SKM-1 treated with dmso at 0.1 percent for 144 hours (cell line): ENCODE measurements around the gene CNTN4.

ENCODE experiments used
- DNase-seq: peaks from one replicate; lab custom pipeline; 2025; ENCODE audit not compliant: unreplicated experiment; lab: John Stamatoyannopoulos, UW

The CNTN4 gene

GRCh38 chr3:2849092-2849491, 750.4 kb downstream of the CNTN4 start:
- no peak for DNase-seq

GRCh38 chr3:2850701-2851100, 752.0 kb downstream of the CNTN4 start:
- DNase-seq: no peak

- no peak for DNase-seq
These were observed 752.7 kb downstream of the CNTN4 start for GRCh38 chr3:2851361-2851760.

GRCh38 chr3:2851835-2852234, 753.2 kb downstream of the CNTN4 start:
- DNase-seq: no peak

GRCh38 chr3:2853651-2854050, 755.0 kb downstream of the CNTN4 start:
- no peak for DNase-seq

- DNase-seq: no peak
These were observed 757.8 kb downstream of the CNTN4 start for GRCh38 chr3:2856138-2857133.

- no peak for DNase-seq
These were observed 762.0 kb downstream of the CNTN4 start for GRCh38 chr3:2860626-2861025.

- no peak for DNase-seq
These were observed 762.5 kb downstream of the CNTN4 start for GRCh38 chr3:2861120-2861519.

- no peak for DNase-seq
These were observed 763.3 kb downstream of the CNTN4 start for GRCh38 chr3:2861920-2862319.

- DNase-seq: no peak
These were observed 763.7 kb downstream of the CNTN4 start for GRCh38 chr3:2862366-2862765.

- no peak for DNase-seq
These were observed 764.5 kb downstream of the CNTN4 start for GRCh38 chr3:2863127-2863526.

GRCh38 chr3:2869905-2870304, 771.2 kb downstream of the CNTN4 start:
- no peak for DNase-seq

- no peak for DNase-seq
These were observed 772.2 kb downstream of the CNTN4 start for GRCh38 chr3:2870724-2871333.

GRCh38 chr3:2872884-2873283, 774.2 kb downstream of the CNTN4 start:
- no peak for DNase-seq

GRCh38 chr3:2873986-2874385, 775.3 kb downstream of the CNTN4 start:
- DNase-seq: no peak

- DNase-seq: no peak
These were observed 777.0 kb downstream of the CNTN4 start for GRCh38 chr3:2875699-2876098.

- no peak for DNase-seq
These were observed 777.7 kb downstream of the CNTN4 start for GRCh38 chr3:2876362-2876761.

GRCh38 chr3:2879023-2879422, 780.4 kb downstream of the CNTN4 start:
- no peak for DNase-seq

GRCh38 chr3:2879587-2879986, 780.9 kb downstream of the CNTN4 start:
- no peak for DNase-seq

GRCh38 chr3:2880218-2880756, 781.6 kb downstream of the CNTN4 start:
- no peak for DNase-seq

GRCh38 chr3:2883283-2883682, 784.6 kb downstream of the CNTN4 start:
- DNase-seq: no peak

- DNase-seq: no peak
These were observed 789.9 kb downstream of the CNTN4 start for GRCh38 chr3:2888592-2888991.
